ENCODE results near the gene ECM2.
A peak's percentile ranks its signal among the peaks of the same experiment; 100 is the strongest.

ECM2 gene

GRCh38 chr9:92543972-92544371, 8.2 kb upstream of the ECM2 start:
- no peak for TF ChIP-seq CTCF (IDR thresholded peaks at IDR 0.05; ENCODE audit: low read depth, low read length, missing control alignments)
- DNase-seq (ENCODE audit: low read depth), result no peak

GRCh38 chr9:92538541-92538940, 2.8 kb upstream of the ECM2 start:
- no peak for DNase-seq (ENCODE audit: low read depth)
- H3K4me3 ChIP-seq (ENCODE audit: low read depth, low read length), result no peak overlapping the region
- TF ChIP-seq CTCF (IDR thresholded peaks at IDR 0.05; ENCODE audit: low read depth, low read length, missing control alignments), result no peak

More at GRCh38 chr9:92543972-92544371, 8.2 kb upstream of the ECM2 start:
- H3K4me3 ChIP-seq (ENCODE audit: low read depth, low read length), result no peak overlapping the region

- peak overlapping the region; percentile 39; the same call in 1 of the 2 replicates for H3K4me3 ChIP-seq (ENCODE audit: low read depth, low read length)
- DNase-seq (ENCODE audit: low read depth), result peak; percentile 21
Measured at GRCh38 chr9:92534674-92535073, 1.1 kb downstream of the ECM2 start.

GRCh38 chr9:92534204-92534603, 1.6 kb downstream of the ECM2 start:
- peak; percentile 8 for DNase-seq (ENCODE audit: low read depth)
- H3K4me3 ChIP-seq (ENCODE audit: low read depth, low read length), result peak overlapping the region; percentile 39; the same call in 1 of the 2 replicates
- TF ChIP-seq CTCF (IDR thresholded peaks at IDR 0.05; ENCODE audit: low read depth, low read length, missing control alignments), result no peak

More at GRCh38 chr9:92534674-92535073, 1.1 kb downstream of the ECM2 start:
- TF ChIP-seq CTCF (IDR thresholded peaks at IDR 0.05; ENCODE audit: low read depth, low read length, missing control alignments), result no peak

- TF ChIP-seq CTCF (IDR thresholded peaks at IDR 0.05; ENCODE audit: low read depth, low read length, missing control alignments), result no peak
- DNase-seq (ENCODE audit: low read depth), result no peak
Measured at GRCh38 chr9:92530893-92531292, 4.9 kb downstream of the ECM2 start.

GRCh38 chr9:92529124-92529523, 6.7 kb downstream of the ECM2 start:
- no peak for TF ChIP-seq CTCF (IDR thresholded peaks at IDR 0.05; ENCODE audit: low read depth, low read length, missing control alignments)
- DNase-seq (ENCODE audit: low read depth), result no peak

More at GRCh38 chr9:92530893-92531292, 4.9 kb downstream of the ECM2 start:
- no peak overlapping the region for H3K4me3 ChIP-seq (ENCODE audit: low read depth, low read length)

GRCh38 chr9:92528522-92528849, 7.3 kb downstream of the ECM2 start:
- no peak for TF ChIP-seq CTCF (IDR thresholded peaks at IDR 0.05; ENCODE audit: low read depth, low read length, missing control alignments)
- DNase-seq (ENCODE audit: low read depth), result no peak
- H3K4me3 ChIP-seq (ENCODE audit: low read depth, low read length), result no peak overlapping the region

More at GRCh38 chr9:92529124-92529523, 6.7 kb downstream of the ECM2 start:
- H3K4me3 ChIP-seq (ENCODE audit: low read depth, low read length), result no peak overlapping the region

All from GM12864 (cell line).